NB4 (cell line): Measurements from ENCODE around the gene MROH2B.

Experiments used
- POLR2A ChIP-seq: IDR thresholded peaks from 2 replicates; pipeline ENCODE4 v1.6.1; 2011; ENCODE audit warnings: mild to moderate bottlenecking; ENCODE audit not compliant: insufficient read length; ENCODE audit errors: extremely low read depth
- TF ChIP-seq, protein P1 (sequence below): IDR thresholded peaks from one replicate; pipeline ENCODE4 v1.5.1; 2012; ENCODE audit warnings: low read depth, low read length
- TF ChIP-seq, protein P2 (sequence below): IDR thresholded peaks from 2 replicates; pipeline ENCODE4 v1.6.1; 2011; ENCODE audit warnings: low read depth, low read length

DNA sequence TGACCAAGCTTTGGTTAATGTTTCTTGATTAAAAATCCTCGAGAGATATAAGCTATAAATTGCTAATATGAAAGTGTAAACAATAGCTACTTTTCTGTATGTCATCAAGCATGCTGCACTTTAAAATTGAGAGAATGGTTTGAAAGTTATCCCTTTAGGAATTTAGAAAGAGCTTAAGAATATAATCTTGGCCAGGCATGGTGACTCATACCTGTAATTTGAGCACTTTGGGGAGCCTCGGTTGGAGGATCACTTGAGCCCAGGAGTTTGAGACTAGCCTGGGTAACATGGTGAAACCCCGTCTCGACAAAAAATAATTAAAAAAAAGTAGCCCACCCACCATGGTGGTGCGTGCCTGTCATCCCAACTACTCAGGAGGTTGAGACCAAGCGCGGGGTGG is 12.2 kb upstream of the MROH2B start:
- TF ChIP-seq, protein P1, sequence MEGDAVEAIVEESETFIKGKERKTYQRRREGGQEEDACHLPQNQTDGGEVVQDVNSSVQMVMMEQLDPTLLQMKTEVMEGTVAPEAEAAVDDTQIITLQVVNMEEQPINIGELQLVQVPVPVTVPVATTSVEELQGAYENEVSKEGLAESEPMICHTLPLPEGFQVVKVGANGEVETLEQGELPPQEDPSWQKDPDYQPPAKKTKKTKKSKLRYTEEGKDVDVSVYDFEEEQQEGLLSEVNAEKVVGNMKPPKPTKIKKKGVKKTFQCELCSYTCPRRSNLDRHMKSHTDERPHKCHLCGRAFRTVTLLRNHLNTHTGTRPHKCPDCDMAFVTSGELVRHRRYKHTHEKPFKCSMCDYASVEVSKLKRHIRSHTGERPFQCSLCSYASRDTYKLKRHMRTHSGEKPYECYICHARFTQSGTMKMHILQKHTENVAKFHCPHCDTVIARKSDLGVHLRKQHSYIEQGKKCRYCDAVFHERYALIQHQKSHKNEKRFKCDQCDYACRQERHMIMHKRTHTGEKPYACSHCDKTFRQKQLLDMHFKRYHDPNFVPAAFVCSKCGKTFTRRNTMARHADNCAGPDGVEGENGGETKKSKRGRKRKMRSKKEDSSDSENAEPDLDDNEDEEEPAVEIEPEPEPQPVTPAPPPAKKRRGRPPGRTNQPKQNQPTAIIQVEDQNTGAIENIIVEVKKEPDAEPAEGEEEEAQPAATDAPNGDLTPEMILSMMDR = no peak
- TF ChIP-seq, protein P2, sequence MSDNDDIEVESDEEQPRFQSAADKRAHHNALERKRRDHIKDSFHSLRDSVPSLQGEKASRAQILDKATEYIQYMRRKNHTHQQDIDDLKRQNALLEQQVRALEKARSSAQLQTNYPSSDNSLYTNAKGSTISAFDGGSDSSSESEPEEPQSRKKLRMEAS = no peak
- TF ChIP-seq POLR2A = no peak
